22Rv1 (cell line): ENCODE results near the gene PRKCE.

Experiments
- CTCF ChIP-seq: fragments of 450-650 bp; IDR thresholded peaks from 2 replicates; pipeline ENCODE4 v1.5.1; 2017; ENCODE audit warnings: mild to moderate bottlenecking
- ZFX ChIP-seq: fragments of 450-650 bp; IDR thresholded peaks from 2 replicates; pipeline ENCODE4 v1.6.1; 2017; ENCODE audit warnings: antibody characterized with exemption, borderline replicate concordance

GRCh38 chr2:46208766-46209165 is 557.3 kb downstream of the PRKCE start:
- no peak for TF ChIP-seq CTCF
- no peak for TF ChIP-seq ZFX
